Measurements from ENCODE around the gene PTPRM. TPM values are rescaled to one million over a fixed set of nuclear protein-coding genes. Genes with fewer than 3 reads are reported as not detected.

Gene PTPRM
- total RNA-seq, 1 experiment from 2014 or later: 100.0 TPM

DNA sequence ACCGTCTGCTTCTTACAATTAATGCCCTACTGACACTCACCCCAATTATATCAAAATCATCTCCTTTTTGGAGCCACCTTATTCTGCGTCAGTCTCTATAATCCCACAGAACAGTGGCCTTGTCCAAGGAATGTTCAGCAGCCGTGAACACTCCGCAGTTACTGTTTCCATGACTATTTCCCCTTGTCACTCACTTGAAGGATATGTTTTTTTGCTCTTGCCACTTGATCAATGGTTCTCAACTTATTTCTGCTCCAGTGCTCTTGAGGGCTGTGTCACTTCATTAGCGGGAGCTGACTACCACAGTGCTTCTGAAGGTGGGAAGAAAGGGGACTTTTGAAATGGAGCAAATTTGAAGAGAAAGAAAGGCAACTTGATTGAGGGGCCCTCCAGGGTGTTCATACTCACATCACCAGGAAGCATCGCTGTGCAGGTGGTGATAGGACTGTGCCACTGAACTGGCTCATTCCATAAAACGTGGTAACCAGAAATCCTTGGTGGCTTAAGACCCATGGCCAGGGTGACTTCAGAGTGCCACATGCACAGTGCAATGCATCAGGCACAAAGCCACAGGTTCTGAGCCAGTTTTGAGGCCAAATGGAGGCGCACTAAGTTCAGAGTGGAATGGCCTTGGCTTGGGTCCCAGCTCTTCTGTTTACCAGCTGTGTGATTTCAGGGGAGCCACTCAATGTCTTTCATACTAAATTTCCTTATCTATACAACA is 721.5 kb downstream of the PTPRM start:
- no peaks in the 10 kb centered on the region for H3K9me3 Mint-ChIP-seq (ENCODE audit: unreplicated experiment)
- CTCF ChIA-PET: no interaction called here
- H3K4me3 Mint-ChIP-seq (ENCODE audit: unreplicated experiment): no peak overlapping the region
- no peak for DNase-seq
- no peaks in the 10 kb centered on the region for H3K4me1 ChIP-seq
- no peak overlapping the region for H3K27ac Mint-ChIP-seq (ENCODE audit: unreplicated experiment)
- H3K9me3 ChIP-seq: no peaks in the 10 kb centered on the region
- POLR2A ChIA-PET: no interaction called here
- intact Hi-C loops (cut with micrococcal nuclease; ENCODE audit: unreplicated experiment): no loop called here
- H3K36me3 ChIP-seq (ENCODE audit: control insufficient read depth, insufficient read depth, low read length): no peaks in the 10 kb centered on the region
- peaks cover 31% of the 10 kb centered on the region for H3K36me3 Mint-ChIP-seq (ENCODE audit: insufficient read depth, unreplicated experiment)
- H3K27me3 Mint-ChIP-seq (ENCODE audit: insufficient read depth, unreplicated experiment): no peaks in the 10 kb centered on the region
- BruUV-seq (replicated peaks): no TSS peak
- H3K4me3 ChIP-seq (ENCODE audit: low read depth, low read length): no peak overlapping the region
- no peaks in the 10 kb centered on the region for H3K27me3 ChIP-seq (replicated peaks; ENCODE audit: control insufficient read depth, insufficient read depth, low read length)
- TF ChIP-seq, protein P1, sequence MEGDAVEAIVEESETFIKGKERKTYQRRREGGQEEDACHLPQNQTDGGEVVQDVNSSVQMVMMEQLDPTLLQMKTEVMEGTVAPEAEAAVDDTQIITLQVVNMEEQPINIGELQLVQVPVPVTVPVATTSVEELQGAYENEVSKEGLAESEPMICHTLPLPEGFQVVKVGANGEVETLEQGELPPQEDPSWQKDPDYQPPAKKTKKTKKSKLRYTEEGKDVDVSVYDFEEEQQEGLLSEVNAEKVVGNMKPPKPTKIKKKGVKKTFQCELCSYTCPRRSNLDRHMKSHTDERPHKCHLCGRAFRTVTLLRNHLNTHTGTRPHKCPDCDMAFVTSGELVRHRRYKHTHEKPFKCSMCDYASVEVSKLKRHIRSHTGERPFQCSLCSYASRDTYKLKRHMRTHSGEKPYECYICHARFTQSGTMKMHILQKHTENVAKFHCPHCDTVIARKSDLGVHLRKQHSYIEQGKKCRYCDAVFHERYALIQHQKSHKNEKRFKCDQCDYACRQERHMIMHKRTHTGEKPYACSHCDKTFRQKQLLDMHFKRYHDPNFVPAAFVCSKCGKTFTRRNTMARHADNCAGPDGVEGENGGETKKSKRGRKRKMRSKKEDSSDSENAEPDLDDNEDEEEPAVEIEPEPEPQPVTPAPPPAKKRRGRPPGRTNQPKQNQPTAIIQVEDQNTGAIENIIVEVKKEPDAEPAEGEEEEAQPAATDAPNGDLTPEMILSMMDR (IDR thresholded peaks at IDR 0.05; ENCODE audit: insufficient read depth in 1 of 2, low read depth in 1 of 2, low read length in 1 of 2, severe bottlenecking in 1 of 2, unreplicated experiment in 1 of 2): no peak
- no peaks in the 10 kb centered on the region for H3K4me1 Mint-ChIP-seq (ENCODE audit: low read depth, unreplicated experiment)

- H3K36me3 Mint-ChIP-seq (ENCODE audit: insufficient read depth, unreplicated experiment): peaks cover 35% of the 10 kb centered on the region
- intact Hi-C loops (cut with micrococcal nuclease; ENCODE audit: unreplicated experiment): loop anchor here (10.0 kb wide), 1 partner anchor 94 kb away; no protein-coding TSS in a partner anchor
- CTCF ChIA-PET: no interaction called here
- Histone ChIP-seq H3K4me1 (no peaks in the 10 kb centered on the region), H3K27me3 (replicated peaks; ENCODE audit: control insufficient read depth, insufficient read depth, low read length) (no peaks in the 10 kb centered on the region), H3K36me3 (ENCODE audit: control insufficient read depth, insufficient read depth, low read length) (no peaks in the 10 kb centered on the region), H3K9me3 (no peaks in the 10 kb centered on the region), H3K4me3 (ENCODE audit: low read depth, low read length) (no peak overlapping the region)
- H3K4me3 Mint-ChIP-seq (ENCODE audit: unreplicated experiment): no peak overlapping the region
- no peak overlapping the region for H3K27ac Mint-ChIP-seq (ENCODE audit: unreplicated experiment)
- BruUV-seq (replicated peaks): no TSS peak
- no peaks in the 10 kb centered on the region for H3K9me3 Mint-ChIP-seq (ENCODE audit: unreplicated experiment)
- H3K4me1 Mint-ChIP-seq (ENCODE audit: low read depth, unreplicated experiment): no peaks in the 10 kb centered on the region
- POLR2A ChIA-PET: no interaction called here
- DNase-seq: no peak
- TF ChIP-seq, protein P1 (IDR thresholded peaks at IDR 0.05; ENCODE audit: insufficient read depth in 1 of 2, low read depth in 1 of 2, low read length in 1 of 2, severe bottlenecking in 1 of 2, unreplicated experiment in 1 of 2): no peak
- no peaks in the 10 kb centered on the region for H3K27me3 Mint-ChIP-seq (ENCODE audit: insufficient read depth, unreplicated experiment)
Measured at GRCh38 chr18:8290435-8290834, 723.3 kb downstream of the PTPRM start.

GRCh38 chr18:8290913-8291312 is 723.8 kb downstream of the PTPRM start:
- H3K27me3 Mint-ChIP-seq (ENCODE audit: insufficient read depth, unreplicated experiment): no peaks in the 10 kb centered on the region
- intact Hi-C loops (cut with micrococcal nuclease; ENCODE audit: unreplicated experiment): loop anchor here (10.0 kb wide), 1 partner anchor 94 kb away; no protein-coding TSS in a partner anchor
- no peaks in the 10 kb centered on the region for H3K4me1 Mint-ChIP-seq (ENCODE audit: low read depth, unreplicated experiment)
- H3K4me3 Mint-ChIP-seq (ENCODE audit: unreplicated experiment): no peak overlapping the region
- peaks cover 32% of the 10 kb centered on the region for H3K36me3 Mint-ChIP-seq (ENCODE audit: insufficient read depth, unreplicated experiment)
- H3K27ac Mint-ChIP-seq (ENCODE audit: unreplicated experiment): no peak overlapping the region
- no peaks in the 10 kb centered on the region for H3K9me3 Mint-ChIP-seq (ENCODE audit: unreplicated experiment)
- ChIA-PET POLR2A (no interaction called here), CTCF (no interaction called here)
- no peaks in the 10 kb centered on the region for H3K27me3 ChIP-seq (replicated peaks; ENCODE audit: control insufficient read depth, insufficient read depth, low read length)
- no peaks in the 10 kb centered on the region for H3K9me3 ChIP-seq
- H3K36me3 ChIP-seq (ENCODE audit: control insufficient read depth, insufficient read depth, low read length): no peaks in the 10 kb centered on the region
- no TSS peak for BruUV-seq (replicated peaks)
- TF ChIP-seq, protein P1 (IDR thresholded peaks at IDR 0.05; ENCODE audit: insufficient read depth in 1 of 2, low read depth in 1 of 2, low read length in 1 of 2, severe bottlenecking in 1 of 2, unreplicated experiment in 1 of 2): no peak
- H3K4me3 ChIP-seq (ENCODE audit: low read depth, low read length): no peak overlapping the region
- H3K4me1 ChIP-seq: no peaks in the 10 kb centered on the region
- no peak for DNase-seq

Data from Caco-2 (cell line).